Activated CD4-positive, alpha-beta T cell treated with anti-CD3 and anti-CD28 coated beads, Interleukin-2, amount 10 ng/mL, durations not matched to agents 7 days and 5 days (primary cell): ENCODE results near the gene KIF21B. TPM values are rescaled to one million over a fixed set of nuclear protein-coding genes. Genes with fewer than 3 reads are reported as not detected.
"Not testable (repeated sequence)": the region's sequence is repeated elsewhere in the genome, so short reads cannot be mapped to it uniquely, and the experiment has no call there.

ENCODE experiments used
- CTCF ChIA-PET: fragments of 350-600 bp; sonication (Branson Sonifier 250); formaldehyde crosslinking; loops from one replicate; lab custom pipeline; 2021; ENCODE audit warnings: antibody characterized with exemption; lab: Charles Lee
- POLR2A ChIA-PET: fragments of 350-600 bp; sonication (Branson Sonifier 250); formaldehyde crosslinking; loops from one replicate; lab custom pipeline; 2021; ENCODE audit warnings: antibody characterized with exemption; lab: Charles Lee
- DNase-seq: peaks from one replicate; pipeline ENCODE4 v3.0.0-alpha.2; 2020
- H3K27ac Mint-ChIP-seq: one replicate; pipeline ENCODE4 v1.8.0; 2021; ENCODE audit warnings: mild to moderate bottlenecking, moderate library complexity, mixed read lengths
- H3K27me3 Mint-ChIP-seq: one replicate; pipeline ENCODE4 v1.8.0; 2021; ENCODE audit warnings: mixed read lengths
- H3K36me3 Mint-ChIP-seq: one replicate; pipeline ENCODE4 v1.8.0; 2021; ENCODE audit warnings: low read depth, mixed read lengths
- H3K4me1 Mint-ChIP-seq: one replicate; pipeline ENCODE4 v1.8.0; 2021; ENCODE audit warnings: mixed read lengths
- H3K4me3 Mint-ChIP-seq: one replicate; pipeline ENCODE4 v1.8.0; 2021; ENCODE audit warnings: mild to moderate bottlenecking, moderate library complexity, mixed read lengths
- H3K9me3 Mint-ChIP-seq: one replicate; pipeline ENCODE4 v1.8.0; 2021; ENCODE audit warnings: mixed read lengths
- total RNA-seq, 2 experiments: library from RNA; stranded (reverse); gene quantifications; one replicate each; pipeline ENCODE4 v1.2.3, GENCODE V29; 2021

The KIF21B gene
- total RNA-seq, 2 experiments from 2014 or later, result 104 to 107 TPM

- CTCF ChIA-PET, result interaction anchor here (0.6 to 3.9 kb wide), 28 partner anchors 9 to 148 kb away, joined by 3 to 39 read pairs (median 4); no protein-coding TSS in a partner anchor
- no peaks in the 10 kb centered on the region for H3K9me3 Mint-ChIP-seq
- no peak for DNase-seq
- POLR2A ChIA-PET, result no interaction called here
- H3K27ac Mint-ChIP-seq, result no peak overlapping the region
- H3K4me3 Mint-ChIP-seq, result no peak overlapping the region
- no peaks in the 10 kb centered on the region for H3K4me1 Mint-ChIP-seq
- H3K27me3 Mint-ChIP-seq, result no peaks in the 10 kb centered on the region
- H3K36me3 Mint-ChIP-seq, result peaks cover 33% of the 10 kb centered on the region
These were observed 52.0 kb downstream of the KIF21B start for GRCh38 chr1:200971428-200971903.

GRCh38 chr1:200970771-200971427 is 52.6 kb downstream of the KIF21B start:
- peaks cover 27% of the 10 kb centered on the region for H3K36me3 Mint-ChIP-seq
- H3K27ac Mint-ChIP-seq, result no peak overlapping the region
- ChIA-PET POLR2A (no interaction called here), CTCF (interaction anchor here (0.7 to 3.9 kb wide), 22 partner anchors 8 to 148 kb away, joined by 3 to 39 read pairs (median 6); no protein-coding TSS in a partner anchor)
- no peaks in the 10 kb centered on the region for H3K9me3 Mint-ChIP-seq
- H3K27me3 Mint-ChIP-seq, result no peaks in the 10 kb centered on the region
- no peak overlapping the region for H3K4me3 Mint-ChIP-seq
- no peak for DNase-seq
- H3K4me1 Mint-ChIP-seq, result no peaks in the 10 kb centered on the region

GRCh38 chr1:200969726-200970561 is 53.6 kb downstream of the KIF21B start:
- H3K36me3 Mint-ChIP-seq, result peaks cover 25% of the 10 kb centered on the region
- POLR2A ChIA-PET, result no interaction called here

GRCh38 chr1:200968469-200969410 is 54.8 kb downstream of the KIF21B start:
- peak overlapping the region; percentile 25 for H3K27ac Mint-ChIP-seq
- no peaks in the 10 kb centered on the region for H3K4me1 Mint-ChIP-seq
- POLR2A ChIA-PET, result no interaction called here
- DNase-seq, result no peak
- no peaks in the 10 kb centered on the region for H3K9me3 Mint-ChIP-seq
- CTCF ChIA-PET, result interaction anchor here (0.5 to 1.9 kb wide), 2 partner anchors 73 to 1348 kb away, joined by 3 to 4 read pairs; no protein-coding TSS in a partner anchor
- H3K36me3 Mint-ChIP-seq, result peaks cover 20% of the 10 kb centered on the region
- H3K27me3 Mint-ChIP-seq, result peaks cover under 1% of the 10 kb centered on the region
- H3K4me3 Mint-ChIP-seq, result no peak overlapping the region

More at GRCh38 chr1:200969726-200970561, 53.6 kb downstream of the KIF21B start:
- Mint-ChIP-seq H3K27me3 (no peaks in the 10 kb centered on the region), H3K27ac (no peak overlapping the region), H3K4me1 (no peaks in the 10 kb centered on the region), H3K4me3 (no peak overlapping the region), H3K9me3 (no peaks in the 10 kb centered on the region)
- no peak for DNase-seq
- CTCF ChIA-PET, result interaction anchor here (1.9 to 3.9 kb wide), 3 partner anchors 13 to 144 kb away, joined by 4 to 39 read pairs (median 13); no protein-coding TSS in a partner anchor

GRCh38 chr1:200967693-200968468 is 55.6 kb downstream of the KIF21B start:
- H3K4me3 Mint-ChIP-seq, result no peak overlapping the region
- no peaks in the 10 kb centered on the region for H3K4me1 Mint-ChIP-seq
- H3K36me3 Mint-ChIP-seq, result peaks cover 20% of the 10 kb centered on the region
- ChIA-PET POLR2A (no interaction called here), CTCF (interaction anchor here (1.9 kb wide), 1 partner anchor 74 kb away, joined by 4 read pairs; no protein-coding TSS in a partner anchor)
- H3K9me3 Mint-ChIP-seq, result no peaks in the 10 kb centered on the region
- no peak for DNase-seq
- peak overlapping the region; percentile 19 for H3K27ac Mint-ChIP-seq
- H3K27me3 Mint-ChIP-seq, result peaks cover 2% of the 10 kb centered on the region

GRCh38 chr1:200966934-200967333 is 56.6 kb downstream of the KIF21B start:
- DNase-seq, result no peak
- Mint-ChIP-seq H3K27me3 (peaks cover 2% of the 10 kb centered on the region), H3K4me3 (no peak overlapping the region), H3K27ac (no peak overlapping the region), H3K36me3 (peaks cover 17% of the 10 kb centered on the region), H3K4me1 (no peaks in the 10 kb centered on the region), H3K9me3 (no peaks in the 10 kb centered on the region)
- POLR2A ChIA-PET, result no interaction called here
- CTCF ChIA-PET, result no interaction called here

GRCh38 chr1:200965111-200965805 is 58.3 kb downstream of the KIF21B start:
- H3K27ac Mint-ChIP-seq, result no peak overlapping the region
- DNase-seq, result no peak
- no peaks in the 10 kb centered on the region for H3K9me3 Mint-ChIP-seq
- peaks cover 2% of the 10 kb centered on the region for H3K27me3 Mint-ChIP-seq
- ChIA-PET CTCF (no interaction called here), POLR2A (no interaction called here)
- peaks cover 7% of the 10 kb centered on the region for H3K36me3 Mint-ChIP-seq
- H3K4me1 Mint-ChIP-seq, result no peaks in the 10 kb centered on the region
- H3K4me3 Mint-ChIP-seq, result no peak overlapping the region

GRCh38 chr1:200963888-200964287 is 59.6 kb downstream of the KIF21B start:
- CTCF ChIA-PET, result interaction anchor here (0.7 to 2.3 kb wide), 4 partner anchors 8 to 155 kb away, joined by 3 to 9 read pairs (median 5); no protein-coding TSS in a partner anchor
- H3K4me3 Mint-ChIP-seq, H3K27me3 Mint-ChIP-seq, H3K4me1 Mint-ChIP-seq, POLR2A ChIA-PET, H3K9me3 Mint-ChIP-seq, H3K36me3 Mint-ChIP-seq, DNase-seq: not testable (repeated sequence)
- peak overlapping the region; percentile 1 for H3K27ac Mint-ChIP-seq

GRCh38 chr1:200963076-200963475 is 60.4 kb downstream of the KIF21B start:
- H3K27me3 Mint-ChIP-seq, result peaks cover 2% of the 10 kb centered on the region
- no peaks in the 10 kb centered on the region for H3K9me3 Mint-ChIP-seq
- CTCF ChIA-PET, result interaction anchor here (1.6 to 2.3 kb wide), 2 partner anchors 8 to 16 kb away, joined by 5 to 9 read pairs; no protein-coding TSS in a partner anchor
- no peak for DNase-seq
- H3K36me3 Mint-ChIP-seq, result no peaks in the 10 kb centered on the region
- POLR2A ChIA-PET, result no interaction called here
- no peak overlapping the region for H3K4me3 Mint-ChIP-seq
- no peaks in the 10 kb centered on the region for H3K4me1 Mint-ChIP-seq
- H3K27ac Mint-ChIP-seq, result no peak overlapping the region

GRCh38 chr1:200962631-200963030 is 60.9 kb downstream of the KIF21B start:
- Mint-ChIP-seq H3K9me3 (no peaks in the 10 kb centered on the region), H3K36me3 (no peaks in the 10 kb centered on the region), H3K4me3 (no peak overlapping the region), H3K4me1 (no peaks in the 10 kb centered on the region), H3K27ac (no peak overlapping the region), H3K27me3 (peaks cover 2% of the 10 kb centered on the region)
- POLR2A ChIA-PET, result no interaction called here
- CTCF ChIA-PET, result interaction anchor here (1.6 to 2.3 kb wide), 2 partner anchors 9 to 17 kb away, joined by 5 to 9 read pairs; no protein-coding TSS in a partner anchor
- no peak for DNase-seq

- CTCF ChIA-PET, result interaction anchor here (1.0 to 2.3 kb wide), 3 partner anchors 9 to 83 kb away, joined by 3 to 9 read pairs (median 5); no protein-coding TSS in a partner anchor
- H3K4me3 Mint-ChIP-seq, H3K36me3 Mint-ChIP-seq, DNase-seq, H3K9me3 Mint-ChIP-seq, POLR2A ChIA-PET, H3K4me1 Mint-ChIP-seq, H3K27me3 Mint-ChIP-seq, H3K27ac Mint-ChIP-seq: not testable (repeated sequence)
These were observed 61.4 kb downstream of the KIF21B start for GRCh38 chr1:200962151-200962550.
